Thyroid gland (tissue), 4 donors: ENCODE measurements around the gene POLD2.

Experiments used
- POLR2A ChIP-seq, 2 donors: fragments of 450-650 bp; IDR thresholded peaks; one replicate each; pipeline ENCODE4 v1.6.1; 2017; ENCODE audit warnings: antibody characterized with exemption in 2 of 2, mild to moderate bottlenecking in 2 of 2, moderate library complexity in 1 of 2
- TF ChIP-seq, protein P1 (sequence below), 6 experiments: fragments of 200-600 bp in 3 of 6; fragments of 450-650 bp in 3 of 6; sonication (generic) in 3 of 6; IDR thresholded peaks; one replicate each; pipeline ENCODE4 v1.5.1; 2016 to 2019; ENCODE audit warnings: antibody characterized with exemption in 6 of 6, mild to moderate bottlenecking in 2 of 6, inconsistent platforms in 1 of 6, moderate library complexity in 1 of 6

DNA sequence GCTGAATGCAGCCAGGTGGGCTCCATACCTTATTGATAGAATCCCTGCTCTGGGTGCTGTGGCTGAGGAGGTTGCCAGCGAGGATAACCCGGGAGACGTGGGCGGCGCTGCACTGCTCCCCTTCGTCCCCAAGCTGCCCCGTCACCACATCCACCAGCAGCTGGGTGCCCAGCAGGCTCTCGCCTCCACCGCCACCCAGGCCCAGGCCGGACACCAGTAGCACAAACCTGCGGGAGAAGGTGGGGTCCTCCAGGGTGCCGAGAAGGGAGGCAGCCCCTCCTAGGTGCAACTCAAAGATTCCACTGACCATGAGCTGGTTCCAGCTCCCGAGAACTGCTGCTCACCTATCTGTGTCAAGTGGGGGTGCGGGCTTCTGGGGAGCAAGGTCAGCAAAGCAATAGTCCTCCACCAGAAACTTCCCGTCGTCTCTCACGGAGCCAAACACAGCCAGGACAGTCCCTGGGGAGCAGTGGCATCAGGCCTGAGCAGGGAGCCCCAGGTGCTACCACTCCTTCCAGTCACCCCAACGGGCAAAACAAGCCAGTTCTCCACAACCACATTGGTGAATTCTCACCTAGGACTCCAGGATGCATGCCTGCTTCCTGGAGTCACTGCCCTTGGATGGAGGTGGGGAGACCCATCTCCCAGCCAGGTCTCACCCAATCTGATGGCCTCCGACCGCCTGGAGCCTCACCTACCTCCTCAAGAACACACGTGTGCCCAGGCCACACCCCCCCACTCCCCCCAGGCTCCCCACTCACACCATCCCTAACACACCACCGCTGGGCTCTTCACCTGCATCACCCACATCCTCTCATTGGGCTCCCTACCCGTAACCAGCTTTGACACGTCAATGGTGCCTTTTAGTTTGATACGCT lies 6.3 kb downstream of the POLD2 start:
- TF ChIP-seq, protein P1, sequence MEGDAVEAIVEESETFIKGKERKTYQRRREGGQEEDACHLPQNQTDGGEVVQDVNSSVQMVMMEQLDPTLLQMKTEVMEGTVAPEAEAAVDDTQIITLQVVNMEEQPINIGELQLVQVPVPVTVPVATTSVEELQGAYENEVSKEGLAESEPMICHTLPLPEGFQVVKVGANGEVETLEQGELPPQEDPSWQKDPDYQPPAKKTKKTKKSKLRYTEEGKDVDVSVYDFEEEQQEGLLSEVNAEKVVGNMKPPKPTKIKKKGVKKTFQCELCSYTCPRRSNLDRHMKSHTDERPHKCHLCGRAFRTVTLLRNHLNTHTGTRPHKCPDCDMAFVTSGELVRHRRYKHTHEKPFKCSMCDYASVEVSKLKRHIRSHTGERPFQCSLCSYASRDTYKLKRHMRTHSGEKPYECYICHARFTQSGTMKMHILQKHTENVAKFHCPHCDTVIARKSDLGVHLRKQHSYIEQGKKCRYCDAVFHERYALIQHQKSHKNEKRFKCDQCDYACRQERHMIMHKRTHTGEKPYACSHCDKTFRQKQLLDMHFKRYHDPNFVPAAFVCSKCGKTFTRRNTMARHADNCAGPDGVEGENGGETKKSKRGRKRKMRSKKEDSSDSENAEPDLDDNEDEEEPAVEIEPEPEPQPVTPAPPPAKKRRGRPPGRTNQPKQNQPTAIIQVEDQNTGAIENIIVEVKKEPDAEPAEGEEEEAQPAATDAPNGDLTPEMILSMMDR (IDR thresholded peaks at IDR 0.05): no peak
- no peak for TF ChIP-seq POLR2A (IDR thresholded peaks at IDR 0.05)
